ENCODE measurements around the gene ETNK2. TPM values are rescaled to one million over a fixed set of nuclear protein-coding genes. Genes with fewer than 3 reads are reported as not detected.

The ETNK2 gene
- total and polyA plus RNA-seq, 2 of the 4 experiments (the other 2 are of a cell fraction) = 18.9 to 26.0 TPM

DNA sequence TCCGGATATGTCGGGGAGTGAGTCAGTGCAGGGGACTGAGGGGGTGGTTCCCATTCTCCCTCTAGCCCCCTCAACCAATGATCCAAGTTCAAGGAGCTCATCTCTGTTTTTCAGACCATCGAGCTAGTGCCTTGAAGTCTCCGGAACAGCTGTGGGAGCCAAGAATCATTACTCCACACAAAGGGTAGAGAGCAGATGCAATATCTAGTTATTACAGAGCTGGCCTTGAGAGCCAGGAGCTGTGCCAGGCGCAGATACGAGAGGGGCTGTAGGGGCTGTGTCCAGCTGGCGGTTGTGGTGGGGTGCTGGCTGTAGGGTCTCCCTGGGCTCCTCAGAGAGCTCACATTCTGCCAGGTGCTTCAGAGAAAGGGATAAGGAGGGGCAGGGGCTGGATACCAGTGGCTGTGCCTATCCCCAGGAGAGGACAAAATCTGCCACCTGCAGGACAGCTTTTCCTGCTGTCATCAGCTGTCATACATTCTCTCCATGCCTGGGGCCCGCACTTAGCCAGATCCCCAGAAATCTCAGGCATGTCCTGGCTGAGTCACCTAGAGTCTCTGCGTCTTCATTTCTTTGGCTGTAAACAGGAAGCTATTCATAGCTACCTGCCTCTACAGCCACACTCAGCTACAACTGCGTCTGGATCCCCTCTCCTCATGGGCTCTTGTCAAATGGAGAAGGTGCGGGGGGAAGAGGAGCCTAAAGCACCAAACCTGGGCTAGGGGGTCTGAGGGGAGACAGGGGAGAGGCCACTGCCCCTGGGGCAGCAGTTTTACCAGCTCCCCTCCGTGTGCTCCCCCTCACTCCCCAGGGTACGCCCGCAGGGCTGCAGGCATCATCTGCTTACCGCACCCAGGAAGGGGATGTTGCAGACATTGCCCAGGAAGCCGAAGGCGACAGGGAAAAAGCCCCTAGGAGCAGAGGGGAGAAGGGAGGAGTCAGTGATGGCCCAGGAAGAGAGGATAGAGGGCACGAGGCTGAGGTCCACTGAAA is 46.8 kb upstream of the ETNK2 start (continued):
- TF ChIP-seq RFX5 (IDR thresholded peaks at IDR 0.05; ENCODE audit: low read depth, low read length) (no peak), MXI1 (IDR thresholded peaks at IDR 0.05; ENCODE audit: borderline replicate concordance, low read depth, low read length) (peak; percentile 57; the same call in 1 of the 2 replicates), SMC3 (IDR thresholded peaks at IDR 0.05; ENCODE audit: low read depth, low read length) (0 out of 2 replicates have a peak, but pooled peaks have one; percentile 5), RAD21 (IDR thresholded peaks at IDR 0.05; ENCODE audit: low read length) (peak; percentile 31)
